Skeletal muscle satellite cell (primary cell): ENCODE results near the gene KIAA1210.
"Not testable (repeated sequence)": the region's sequence is repeated elsewhere in the genome, so short reads cannot be mapped to it uniquely, and the experiment has no call there.

Experiments
- H3K27me3 ChIP-seq: 2 replicates; pipeline ENCODE4 v1.7.0; 2013; ENCODE audit warnings: low read length; ENCODE audit not compliant: control insufficient read depth, insufficient read depth
- H3K36me3 ChIP-seq: 2 replicates; pipeline ENCODE4 v1.7.0; 2013; ENCODE audit warnings: mild to moderate bottlenecking, control low read depth, low read length; ENCODE audit not compliant: insufficient read depth
- H3K4me1 ChIP-seq: 2 replicates; pipeline ENCODE4 v1.7.0; 2013; ENCODE audit warnings: low read length; ENCODE audit not compliant: control insufficient read depth, insufficient read depth
- H3K4me2 ChIP-seq: 2 replicates; pipeline ENCODE4 v1.7.0; 2013; ENCODE audit warnings: mild to moderate bottlenecking, low read length
- H3K4me3 ChIP-seq: 2 replicates; pipeline ENCODE4 v1.7.0; 2013; ENCODE audit warnings: low read length
- H3K9ac ChIP-seq: 2 replicates; pipeline ENCODE4 v1.7.0; 2013; ENCODE audit warnings: mild to moderate bottlenecking, low read depth, low read length, moderate library complexity
- H3K9me3 ChIP-seq: replicated peaks from 2 replicates; pipeline ENCODE4 v1.7.0; 2013; ENCODE audit warnings: mild to moderate bottlenecking, control low read depth, low read length

KIAA1210 gene

DNA sequence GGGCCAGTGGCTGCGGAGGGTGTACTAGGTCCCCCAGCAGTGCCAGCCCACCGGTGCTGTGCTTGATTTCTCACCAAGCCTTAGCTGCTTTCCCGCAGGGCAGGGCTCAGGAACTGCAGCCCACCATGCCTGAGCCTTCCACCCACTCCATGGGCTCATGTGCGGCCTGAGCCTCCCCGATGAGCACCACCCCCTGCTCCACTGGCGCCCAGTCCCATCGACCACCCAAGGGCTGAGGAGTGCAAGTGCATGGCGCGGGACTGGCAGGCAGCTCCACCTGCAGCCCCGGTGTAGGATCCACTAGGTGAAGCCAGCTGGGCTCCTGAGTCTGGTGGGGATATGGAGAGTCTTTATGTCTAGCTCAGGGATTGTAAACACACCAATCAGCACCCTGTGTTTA lies 98.0 kb downstream of the KIAA1210 start:
- not testable (repeated sequence) for H3K9ac ChIP-seq, H3K4me2 ChIP-seq, H3K4me3 ChIP-seq, H3K27me3 ChIP-seq, H3K9me3 ChIP-seq, H3K4me1 ChIP-seq, H3K36me3 ChIP-seq

DNA sequence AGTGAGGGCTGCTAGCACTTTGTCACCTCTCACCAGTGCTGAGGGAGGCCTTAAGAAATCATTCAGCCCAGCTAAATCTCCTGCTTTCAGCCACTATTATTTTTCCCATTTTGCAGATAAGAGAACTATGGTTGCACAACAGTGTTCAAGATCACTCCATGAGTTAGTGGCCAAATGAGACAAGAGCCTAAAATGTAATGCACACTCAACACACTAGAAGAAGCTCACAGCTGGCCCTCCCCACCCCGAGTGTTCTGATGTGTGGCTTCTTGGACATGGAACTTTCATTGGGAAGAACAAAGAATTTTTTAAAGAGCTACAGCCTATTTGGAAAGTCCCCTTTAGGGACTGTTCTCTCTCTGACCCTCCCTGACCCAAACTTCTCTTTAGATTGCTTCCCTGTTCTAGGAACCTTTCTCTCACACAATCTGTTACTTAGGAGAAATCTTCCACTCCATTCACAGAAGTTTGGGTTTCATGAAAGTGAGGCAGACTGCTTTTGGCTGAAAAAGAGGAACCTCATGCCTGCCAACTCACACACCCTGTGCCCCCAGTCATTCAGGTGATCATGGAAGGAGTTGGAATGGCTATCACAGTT lies 98.8 kb downstream of the KIAA1210 start:
- H3K4me3 ChIP-seq: no peak overlapping the region
- H3K9me3 ChIP-seq: no peaks in the 10 kb centered on the region
- no peaks in the 10 kb centered on the region for H3K36me3 ChIP-seq
- H3K4me1 ChIP-seq: no peaks in the 10 kb centered on the region
- H3K27me3 ChIP-seq: no peaks in the 10 kb centered on the region
- H3K9ac ChIP-seq: no peak overlapping the region
- H3K4me2 ChIP-seq: no peak overlapping the region
